GM19455 (cell line): ENCODE data around the gene KIAA1958.
"Not testable (repeated sequence)": the region's sequence is repeated elsewhere in the genome, so short reads cannot be mapped to it uniquely, and the experiment has no call there.

ENCODE experiments used
- ATAC-seq: cut with Tn5 transposase; IDR thresholded peaks from one replicate; pipeline ENCODE4 v1.9.1; 2021; ENCODE audit not compliant: unreplicated experiment

Gene KIAA1958

DNA sequence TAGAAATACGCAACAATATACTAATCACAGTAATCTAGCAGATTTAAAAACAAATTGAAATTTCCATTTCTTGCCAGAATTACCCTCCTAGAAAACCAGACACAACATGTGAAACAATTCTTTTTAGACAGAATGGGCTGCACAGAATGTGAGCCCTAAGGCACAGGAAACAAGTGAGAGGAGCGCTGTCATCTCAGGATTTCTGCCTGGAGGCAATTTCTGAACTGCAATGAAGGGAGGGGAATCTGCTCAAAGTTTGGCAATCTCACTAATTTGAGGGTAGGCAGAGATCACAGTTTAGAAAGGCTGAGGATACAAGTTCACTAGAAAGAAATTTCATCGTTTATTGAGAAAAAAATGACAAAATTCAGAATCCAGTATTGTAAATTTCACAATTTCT is 161.0 kb downstream of the KIAA1958 start:
- ATAC-seq, result no peak

DNA sequence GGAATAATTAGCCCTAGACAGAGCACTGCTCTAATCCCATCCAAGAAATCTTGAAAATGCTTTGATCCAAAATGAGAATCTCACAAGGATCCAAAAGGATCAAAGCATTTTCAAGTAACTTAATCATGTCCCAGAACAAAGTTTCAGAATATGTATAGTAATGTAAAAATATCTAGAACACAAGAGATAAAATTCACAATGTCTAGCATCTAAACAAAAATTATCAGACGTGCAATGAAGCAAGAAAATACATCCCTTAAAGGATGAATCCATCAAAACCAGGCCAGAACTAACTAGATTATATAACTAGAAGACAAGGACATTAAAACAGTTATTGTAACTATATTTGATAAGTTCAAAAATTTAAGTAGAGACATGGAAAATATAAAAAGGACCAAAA is 162.0 kb downstream of the KIAA1958 start:
- ATAC-seq, result no peak

DNA sequence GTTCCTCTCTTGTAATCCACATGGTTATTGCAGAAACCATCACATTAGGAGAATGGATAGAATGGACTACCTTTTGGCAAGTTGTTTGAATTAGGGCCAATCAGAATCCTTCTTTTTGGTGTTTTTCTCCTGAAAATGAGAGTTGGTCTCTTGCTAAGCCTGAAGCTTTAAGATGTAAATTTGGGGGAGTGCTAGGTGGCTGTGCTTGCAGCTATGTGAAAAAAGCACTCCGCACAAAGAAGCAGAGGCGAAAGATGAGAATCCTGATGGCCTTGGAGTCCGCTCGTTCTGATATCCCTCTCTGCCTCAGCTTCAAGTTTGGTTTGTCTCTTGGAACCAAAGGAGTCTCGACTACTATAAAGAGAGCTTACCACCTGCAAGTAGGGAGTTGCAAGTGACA is 167.7 kb downstream of the KIAA1958 start:
- ATAC-seq, result no peak

DNA sequence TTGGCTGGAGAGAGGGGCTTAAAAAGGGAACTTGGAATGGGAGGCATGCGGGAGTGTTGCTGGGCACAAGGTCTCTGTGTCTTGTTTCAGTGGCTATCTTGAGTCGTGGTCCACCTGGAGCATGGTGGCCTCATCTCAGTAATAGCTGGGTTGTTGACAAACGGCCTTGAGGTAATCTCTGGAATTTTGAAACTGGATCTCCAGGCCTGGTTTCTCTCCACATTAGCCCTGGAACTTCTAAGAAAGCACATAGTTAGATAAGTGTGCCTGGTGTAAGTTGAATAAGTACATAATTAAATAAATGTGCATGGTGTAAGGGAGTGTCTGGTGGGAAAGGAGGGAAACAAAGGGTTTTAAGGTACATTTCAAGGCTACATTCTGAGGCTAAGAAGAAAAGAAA is 169.0 kb downstream of the KIAA1958 start:
- ATAC-seq, result no peak

DNA sequence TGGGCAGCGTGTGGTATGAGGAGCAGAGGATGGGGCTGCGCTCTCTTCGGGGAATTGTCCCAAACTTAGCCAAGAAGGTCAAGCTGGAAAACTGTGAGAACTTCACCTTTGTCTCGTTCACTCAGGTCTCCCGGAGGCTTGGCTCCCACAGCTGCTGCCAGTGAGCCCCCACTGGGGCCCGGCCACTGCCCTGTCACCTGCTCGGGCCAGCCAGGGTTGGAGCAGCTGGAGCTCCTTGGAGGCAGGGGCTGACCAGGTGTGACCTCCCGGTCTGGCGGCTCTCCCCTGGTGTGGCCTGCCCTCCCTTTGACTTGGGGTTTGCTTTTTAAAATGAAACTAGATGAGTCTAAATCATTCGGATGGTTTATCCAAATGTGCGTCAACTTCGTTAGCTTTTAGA is 173.3 kb downstream of the KIAA1958 start:
- ATAC-seq, result no peak

DNA sequence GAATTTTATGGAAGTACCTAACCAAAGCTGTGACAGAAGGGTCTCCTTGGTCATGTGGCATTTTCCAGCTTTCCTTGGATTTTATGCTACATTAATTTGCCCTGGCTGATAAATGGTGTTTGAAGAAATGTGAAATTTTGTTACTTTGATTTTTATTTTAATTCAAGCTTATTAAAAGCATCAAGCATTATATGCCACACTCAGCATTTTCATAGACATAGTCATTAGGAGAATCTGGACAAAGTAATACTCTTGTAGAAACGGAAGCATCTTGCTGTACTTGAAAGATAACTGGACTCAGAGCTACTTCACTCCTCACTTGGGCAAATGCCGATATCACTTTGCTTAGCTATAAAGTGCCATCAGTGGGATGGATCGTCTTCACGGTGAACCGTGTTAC is 177.1 kb downstream of the KIAA1958 start:
- ATAC-seq, result no peak

DNA sequence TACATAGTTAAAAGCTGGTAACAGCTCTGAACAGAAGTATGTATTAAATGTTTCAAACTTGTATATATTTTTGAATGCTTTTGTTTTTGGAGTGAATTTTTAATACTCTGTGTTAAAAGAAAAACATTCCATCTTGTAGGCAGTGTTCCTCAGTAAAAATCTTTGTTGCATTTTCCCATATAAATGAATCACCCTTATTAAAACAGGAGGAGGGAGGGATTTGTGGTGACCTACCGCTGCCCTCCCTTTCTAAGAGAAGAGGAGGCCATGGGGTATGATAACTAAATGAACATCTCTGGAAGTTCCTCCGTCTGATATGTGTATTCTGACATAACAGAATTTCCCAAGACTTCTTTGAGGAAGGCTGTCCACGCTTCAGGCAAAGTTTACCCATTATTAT is 177.9 kb downstream of the KIAA1958 start:
- no peak for ATAC-seq

DNA sequence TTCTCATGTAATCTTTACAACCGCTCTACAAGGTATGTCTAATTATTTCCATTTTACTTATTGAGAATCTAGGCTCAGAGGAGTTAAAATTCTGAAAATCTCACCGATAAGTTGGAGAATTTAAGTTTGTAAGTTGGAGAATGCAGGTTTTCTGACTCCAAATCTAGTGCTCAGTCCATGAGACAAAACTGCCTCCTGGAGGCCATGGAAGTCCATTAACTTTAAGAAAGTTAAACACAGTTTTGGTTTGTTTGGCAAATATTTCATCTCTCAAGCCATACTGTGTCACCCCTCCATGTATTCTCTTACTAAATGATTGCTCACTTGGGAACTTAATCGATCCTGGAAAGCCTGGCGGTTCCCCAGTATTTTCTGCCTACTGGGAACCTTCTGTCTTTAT is 178.7 kb downstream of the KIAA1958 start:
- no peak for ATAC-seq

DNA sequence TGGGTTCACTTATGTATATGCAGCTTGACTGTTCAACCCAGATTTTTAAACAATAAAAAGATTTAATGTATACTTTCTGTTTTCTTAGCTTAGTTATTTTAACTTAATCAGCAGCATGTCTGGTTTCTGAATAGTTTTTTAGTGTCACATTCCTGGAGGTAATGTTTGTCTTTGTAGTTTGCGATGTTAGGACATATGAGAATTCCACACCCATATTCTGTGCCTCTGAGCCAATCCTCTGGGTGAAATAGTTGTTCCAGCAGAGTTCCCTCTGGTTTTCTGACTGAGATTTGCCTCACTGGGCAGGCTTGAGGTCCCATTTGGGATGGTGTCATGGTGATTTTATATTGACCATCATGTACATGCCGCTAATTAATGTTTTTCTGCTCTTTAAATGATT is 182.7 kb downstream of the KIAA1958 start:
- ATAC-seq, result no peak

DNA sequence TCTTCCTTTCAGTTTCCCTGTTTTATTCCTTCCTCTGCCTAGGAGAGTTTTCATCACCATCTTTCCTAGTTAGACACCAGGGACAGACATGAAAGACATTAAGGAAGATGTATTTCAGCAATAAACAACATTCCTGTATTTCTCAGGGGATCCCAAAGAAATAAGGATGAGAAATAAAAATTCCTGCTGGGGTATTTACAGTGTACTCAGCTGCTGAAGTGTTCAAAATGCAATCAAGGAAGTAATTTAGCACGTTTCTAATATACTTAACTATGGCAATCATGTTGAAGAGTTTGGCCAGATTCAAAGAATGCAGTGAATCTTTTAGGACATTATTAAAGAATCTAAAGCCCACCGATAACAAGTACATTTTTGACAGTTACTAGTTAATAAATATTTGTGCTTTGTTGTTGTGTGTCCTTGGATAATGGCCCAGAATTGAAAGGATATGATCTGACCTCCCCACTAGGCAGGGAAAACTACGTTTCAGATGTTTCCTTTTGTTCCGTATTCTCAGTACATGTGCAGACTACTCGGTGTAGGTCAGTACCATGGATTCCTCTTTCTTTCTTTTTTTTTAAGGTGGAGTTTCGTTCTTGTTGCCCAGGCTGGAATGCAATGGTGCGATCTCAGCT is 184.5 kb downstream of the KIAA1958 start:
- no peak for ATAC-seq

DNA sequence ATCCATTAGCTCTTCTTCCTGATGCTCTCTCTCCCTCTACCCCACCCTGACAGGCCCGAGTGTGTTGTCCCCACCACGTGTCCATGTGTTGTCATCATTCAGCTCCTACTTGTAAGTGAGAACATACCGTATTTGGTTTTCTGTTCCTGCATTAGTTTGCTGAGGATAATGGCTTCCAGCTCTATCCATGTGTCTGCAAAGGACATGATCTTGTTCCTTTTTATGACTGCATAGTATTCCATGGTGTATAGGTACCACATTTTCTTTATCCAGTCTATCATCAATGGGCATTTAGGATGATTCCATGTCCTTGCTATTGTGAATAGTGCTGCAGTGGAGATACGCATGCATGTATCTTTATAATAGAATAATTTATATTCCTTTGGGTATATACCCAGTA is 186.6 kb downstream of the KIAA1958 start:
- not testable (repeated sequence) for ATAC-seq

DNA sequence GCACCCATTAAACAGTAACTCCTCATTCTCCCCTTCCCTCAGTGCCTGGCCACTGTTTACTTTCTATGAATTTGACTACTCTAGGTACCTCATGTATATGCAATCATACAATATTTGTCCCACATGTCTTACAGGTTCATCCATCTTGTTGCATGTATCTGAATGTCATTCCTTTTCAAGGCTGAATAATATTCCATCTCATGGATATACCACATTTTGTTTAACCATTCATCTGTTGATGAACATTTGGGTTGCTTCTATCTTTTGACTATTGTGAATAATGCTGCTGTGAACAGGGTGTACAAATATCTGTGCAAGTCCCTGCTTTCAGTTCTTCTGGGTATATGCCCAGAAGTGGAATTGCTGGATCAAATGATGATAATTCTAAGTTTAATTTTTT is 190.4 kb downstream of the KIAA1958 start:
- ATAC-seq, result no peak

DNA sequence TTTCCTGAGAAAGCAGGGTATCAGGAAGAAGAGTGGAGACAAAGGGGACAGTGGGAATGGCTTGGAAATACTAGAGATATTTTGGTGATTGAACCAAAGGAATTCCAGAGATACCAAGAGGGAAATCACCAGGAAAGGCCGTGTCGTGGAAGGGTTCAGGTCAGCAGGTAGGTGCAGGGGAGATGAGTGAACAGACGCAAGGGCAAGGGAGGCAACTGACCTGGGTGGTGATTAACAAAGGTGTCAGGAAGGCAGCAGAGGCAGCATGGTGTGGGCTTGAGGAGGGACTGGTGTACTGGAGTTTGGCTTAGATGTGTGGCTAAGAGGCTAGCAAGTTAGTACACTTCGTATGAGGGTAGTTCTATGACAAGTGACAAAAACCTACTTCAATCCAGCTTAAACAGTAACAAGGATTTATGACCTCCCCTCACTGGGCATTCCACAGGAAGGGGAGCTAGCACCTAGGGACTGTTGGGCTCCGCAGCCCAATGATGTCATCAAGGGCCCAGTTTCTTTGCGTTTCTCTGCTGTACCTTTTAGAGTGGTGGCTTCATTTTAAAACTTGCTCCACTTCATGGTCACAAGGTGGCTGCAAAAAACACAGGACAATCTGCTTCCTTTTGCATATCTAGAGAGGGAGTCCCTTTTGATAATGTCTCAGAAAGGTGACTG is 194.2 kb downstream of the KIAA1958 start:
- ATAC-seq, result no peak

DNA sequence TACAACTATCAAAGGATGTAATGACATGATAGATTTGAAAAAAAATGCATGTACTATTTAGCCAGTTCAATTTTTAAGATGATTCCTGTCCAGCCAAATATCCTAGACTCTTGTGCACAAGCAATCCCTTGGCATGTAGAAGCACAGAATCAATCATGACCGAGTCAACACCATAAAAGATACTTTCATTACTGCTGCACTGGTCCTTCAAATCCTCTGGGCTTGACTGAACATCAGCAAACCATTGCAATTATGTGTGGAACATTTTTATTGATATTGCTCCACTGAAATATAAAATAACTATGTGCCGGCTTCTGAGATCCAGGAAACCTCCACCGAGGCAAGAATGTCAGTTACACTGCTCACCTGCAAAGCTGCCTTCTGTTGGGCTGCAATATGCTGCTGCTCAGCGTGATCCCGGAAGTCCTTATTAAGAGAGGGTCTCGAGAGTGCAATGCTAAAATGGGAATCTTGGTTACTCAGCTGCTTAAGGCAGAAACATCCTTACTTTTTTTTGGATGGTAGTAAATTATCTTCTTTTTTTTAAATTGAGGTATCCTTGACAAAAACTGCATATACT is 202.6 kb downstream of the KIAA1958 start:
- ATAC-seq, result no peak

DNA sequence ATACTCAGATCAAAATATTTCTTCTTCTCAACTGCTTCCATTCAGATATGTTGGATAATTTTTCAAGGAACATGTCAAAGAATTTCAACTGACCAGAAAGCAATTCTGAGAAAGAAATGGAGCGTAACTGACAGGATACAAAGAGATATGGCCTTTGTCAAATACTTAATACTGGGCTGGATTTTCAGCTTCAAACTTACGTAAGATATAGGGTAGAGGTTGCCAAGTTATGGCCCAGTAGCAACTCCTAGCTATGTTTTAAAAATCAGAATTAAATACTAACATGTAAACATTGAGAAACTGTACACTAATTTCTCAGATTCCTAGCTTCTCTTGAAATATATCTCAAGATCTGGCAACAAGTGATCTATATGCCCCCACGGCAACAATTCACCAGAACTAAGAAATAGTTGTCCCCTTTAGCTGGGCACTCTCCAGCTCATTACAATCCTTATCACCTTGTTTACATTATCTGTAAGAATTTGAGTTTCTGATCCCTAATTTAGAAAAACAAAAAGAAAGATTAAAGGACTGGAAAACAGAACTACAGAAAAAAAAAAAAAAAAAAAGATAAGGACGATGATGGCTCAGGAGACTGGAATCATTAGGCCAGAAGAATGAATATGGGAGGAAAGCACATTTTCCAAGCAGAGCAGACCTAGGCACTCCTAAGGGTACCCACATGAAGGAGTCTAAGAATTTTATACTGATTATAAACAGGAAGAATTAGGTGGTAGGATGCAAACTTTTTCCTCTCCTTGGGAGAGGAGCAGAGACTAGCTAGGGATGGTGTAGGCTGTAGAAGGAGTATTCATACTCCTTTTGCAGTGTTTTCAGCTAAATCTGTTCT is 208.3 kb downstream of the KIAA1958 start:
- ATAC-seq, result no peak

DNA sequence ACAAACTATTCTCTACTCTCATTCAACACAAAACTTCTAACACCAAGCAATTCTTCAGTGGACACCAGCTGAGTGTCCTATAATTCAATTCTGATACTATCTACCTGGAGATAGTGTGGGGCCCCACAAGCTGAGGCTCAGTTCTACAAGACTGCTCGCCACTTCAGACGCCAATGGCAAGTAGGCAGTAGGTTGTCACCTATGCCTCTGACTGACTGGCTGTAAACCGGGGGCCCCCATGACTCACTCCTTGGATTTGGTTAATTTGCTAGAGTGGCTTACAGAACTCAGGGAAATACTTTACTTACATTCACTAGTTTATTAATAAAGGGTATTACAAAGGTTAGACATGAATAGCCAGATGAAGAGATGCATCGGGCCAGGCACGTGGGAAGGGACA is 209.8 kb downstream of the KIAA1958 start:
- ATAC-seq, result no peak

DNA sequence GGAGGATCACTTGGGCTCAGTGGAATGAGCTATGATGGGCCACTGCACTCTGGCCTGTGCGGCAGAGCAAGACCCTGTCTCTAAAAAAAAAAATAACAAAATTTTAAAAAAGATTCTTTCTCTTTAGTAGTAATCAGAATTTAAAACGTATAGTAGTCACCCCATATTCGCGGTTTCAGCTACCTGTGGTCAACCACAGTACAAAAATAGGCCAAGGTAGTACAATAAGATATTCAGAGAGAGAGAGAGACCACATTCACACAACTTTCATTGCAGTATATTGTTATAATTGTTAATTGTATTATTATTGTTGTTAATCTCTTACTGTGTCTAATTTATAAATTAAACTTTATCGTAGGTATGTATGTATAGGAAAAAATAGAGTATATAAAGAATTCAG is 212.6 kb downstream of the KIAA1958 start:
- peak; percentile 90 for ATAC-seq

DNA sequence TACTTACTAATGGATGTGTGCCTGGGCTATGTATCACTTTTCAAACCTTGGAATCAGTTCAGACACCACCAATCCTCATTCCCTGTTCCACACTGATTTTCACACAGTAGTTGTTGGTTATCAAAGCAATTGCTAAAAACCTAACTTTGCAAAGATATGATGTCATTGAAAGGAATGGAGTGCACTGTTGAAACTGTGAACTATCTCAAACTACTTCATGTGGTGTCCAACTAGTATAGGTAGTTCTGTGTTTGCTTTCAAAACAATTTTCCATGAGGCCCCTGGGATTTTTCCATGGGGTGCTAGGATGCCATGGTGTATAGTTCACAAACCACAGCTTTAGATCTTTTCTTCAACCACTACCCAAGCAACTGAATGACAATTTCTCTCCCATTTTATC is 213.5 kb downstream of the KIAA1958 start:
- ATAC-seq, result no peak

DNA sequence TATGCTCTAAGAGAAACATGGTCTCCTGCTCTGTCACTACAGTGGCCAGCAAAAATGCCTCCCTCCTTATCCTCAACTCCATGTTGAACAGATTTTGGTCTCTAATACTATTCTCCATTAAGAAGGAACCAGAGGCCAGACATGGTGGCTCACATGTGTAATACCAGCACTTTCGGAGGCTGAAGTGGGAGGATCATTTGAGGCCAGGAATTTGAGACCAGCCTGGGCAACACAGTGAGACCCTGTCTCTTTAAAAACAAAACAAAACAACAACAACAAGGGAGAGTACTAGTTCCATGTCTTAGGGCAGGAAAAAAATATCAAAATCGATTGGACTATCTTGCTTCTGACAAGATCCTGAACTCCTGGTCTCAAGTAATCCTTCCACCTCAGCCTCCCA is 216.7 kb downstream of the KIAA1958 start:
- ATAC-seq, result no peak

DNA sequence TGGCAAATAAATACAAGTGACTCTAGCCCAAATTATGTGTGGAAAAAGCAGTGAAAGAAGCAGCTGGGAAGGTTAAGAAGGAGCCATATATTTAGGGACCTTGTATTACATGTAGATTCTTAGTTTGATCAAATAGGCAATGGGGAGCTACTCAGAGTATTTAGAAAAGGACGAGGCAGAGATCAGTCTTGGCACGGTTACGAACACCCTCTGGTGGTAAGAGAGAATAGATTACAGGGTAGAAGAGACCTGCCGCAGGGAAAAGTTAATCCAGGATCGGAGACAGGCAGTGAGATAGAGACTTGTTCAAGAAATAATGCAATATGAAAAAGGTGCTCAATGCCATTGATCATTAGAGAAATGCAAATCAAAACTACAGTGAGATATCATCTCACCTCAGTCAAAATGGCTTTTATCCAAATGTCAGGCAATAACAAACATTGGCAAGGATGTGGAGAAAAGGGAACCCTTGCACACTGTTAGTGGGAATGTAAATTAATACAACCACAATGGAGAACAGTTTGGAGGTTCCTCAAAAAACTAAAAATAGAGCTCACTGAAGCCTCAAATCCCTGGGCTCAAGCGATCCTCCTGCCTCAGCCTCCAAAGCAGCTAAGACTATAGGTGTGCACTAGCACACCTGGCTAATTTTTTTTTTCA is 219.3 kb downstream of the KIAA1958 start:
- ATAC-seq, result no peak

DNA sequence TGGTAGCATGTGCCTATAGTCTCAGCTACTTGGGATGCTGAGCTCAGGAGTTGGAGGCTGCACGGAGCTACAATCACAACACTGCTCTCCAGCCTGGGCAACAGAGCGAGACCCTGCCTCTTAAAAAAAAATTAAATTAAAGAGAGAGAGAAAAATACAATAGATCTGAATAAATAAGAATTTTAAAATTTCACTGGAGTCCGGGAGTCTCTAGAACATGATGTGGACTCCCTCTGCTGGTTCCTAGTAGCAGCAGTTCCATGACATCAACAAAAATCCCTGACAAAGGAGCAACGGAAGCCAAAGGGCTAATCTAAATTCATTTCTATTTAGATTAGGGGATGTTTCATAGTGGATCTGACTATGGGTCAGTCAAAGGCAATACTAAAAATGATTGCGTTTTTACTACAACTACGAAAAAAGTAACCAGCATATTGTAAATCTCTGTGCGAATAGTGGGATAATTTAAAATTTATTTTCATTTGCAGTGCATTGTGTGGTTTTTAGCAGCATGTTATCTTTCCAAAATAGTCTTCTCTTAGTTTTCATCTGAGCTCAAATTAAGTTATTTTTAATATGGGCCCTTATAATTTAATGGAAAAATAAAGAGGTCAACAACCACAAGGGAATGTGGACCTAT is 224.5 kb downstream of the KIAA1958 start:
- no peak for ATAC-seq
